Measurements from ENCODE around the gene FOXN1.
A peak's percentile ranks its signal among the peaks of the same experiment; 100 is the strongest.

Gene FOXN1

GRCh38 chr17:28567604-28568003 lies 61.5 kb downstream of the FOXN1 start:
- peak; percentile 76 for DNase-seq (ENCODE audit: low read depth)
- TF ChIP-seq MAX (IDR thresholded peaks at IDR 0.05; ENCODE audit: low read depth, low read length), result no peak
- no peak for TF ChIP-seq MYC (IDR thresholded peaks at IDR 0.05; ENCODE audit: low read depth, low read length)
- TF ChIP-seq POLR2A (IDR thresholded peaks at IDR 0.05; ENCODE audit: extremely low read depth, insufficient read length), result no peak
- no peak for TF ChIP-seq CTCF (IDR thresholded peaks at IDR 0.05; ENCODE audit: low read depth, low read length)
- H3K4me3 ChIP-seq (ENCODE audit: low read depth, low read length), result no peak overlapping the region

- TF ChIP-seq POLR2A (IDR thresholded peaks at IDR 0.05; ENCODE audit: extremely low read depth, insufficient read length), result no peak
- TF ChIP-seq CTCF (IDR thresholded peaks at IDR 0.05; ENCODE audit: low read depth, low read length), result no peak
- no peak for TF ChIP-seq MAX (IDR thresholded peaks at IDR 0.05; ENCODE audit: low read depth, low read length)
- no peak for TF ChIP-seq MYC (IDR thresholded peaks at IDR 0.05; ENCODE audit: low read depth, low read length)
- peak overlapping the region; percentile 90 for H3K4me3 ChIP-seq (ENCODE audit: low read depth, low read length)
- DNase-seq (ENCODE audit: low read depth), result no peak
Observed at GRCh38 chr17:28569446-28569845, 63.3 kb downstream of the FOXN1 start.

GRCh38 chr17:28570716-28571360 lies 64.7 kb downstream of the FOXN1 start:
- H3K4me3 ChIP-seq (ENCODE audit: low read depth, low read length), result peak overlapping the region; percentile 90
- TF ChIP-seq MYC (IDR thresholded peaks at IDR 0.05; ENCODE audit: low read depth, low read length) (no peak), MAX (IDR thresholded peaks at IDR 0.05; ENCODE audit: low read depth, low read length) (peak; percentile 45)
- peak; percentile 67 for DNase-seq (ENCODE audit: low read depth)

- H3K4me3 ChIP-seq (ENCODE audit: low read depth, low read length), result peak within 1 kb of the TSS; percentile 90
- DNase-seq (ENCODE audit: low read depth), result peak; percentile 98
- no peak for TF ChIP-seq CTCF (IDR thresholded peaks at IDR 0.05; ENCODE audit: low read depth, low read length)
- peak; percentile 31; the same call in 1 of the 2 replicates for TF ChIP-seq MAX (IDR thresholded peaks at IDR 0.05; ENCODE audit: low read depth, low read length)
- TF ChIP-seq POLR2A (IDR thresholded peaks at IDR 0.05; ENCODE audit: extremely low read depth, insufficient read length), result peak; percentile 76
- no peak; the same call in 1 of the 2 replicates for TF ChIP-seq MYC (IDR thresholded peaks at IDR 0.05; ENCODE audit: low read depth, low read length)
Observed at GRCh38 chr17:28571361-28572122, 65.4 kb downstream of the FOXN1 start, which contains the start of gene PIGS. PIGS (minus strand) TSS chr17:28571524; CDS start chr17:28571496, 28 bp downstream.

GRCh38 chr17:28572259-28573039 lies 66.3 kb downstream of the FOXN1 start:
- TF ChIP-seq MAX (IDR thresholded peaks at IDR 0.05; ENCODE audit: low read depth, low read length), result no peak
- no peak for TF ChIP-seq MYC (IDR thresholded peaks at IDR 0.05; ENCODE audit: low read depth, low read length)
- TF ChIP-seq POLR2A (IDR thresholded peaks at IDR 0.05; ENCODE audit: extremely low read depth, insufficient read length), result no peak
- TF ChIP-seq CTCF (IDR thresholded peaks at IDR 0.05; ENCODE audit: low read depth, low read length), result no peak
- peak overlapping the region; percentile 77 for H3K4me3 ChIP-seq (ENCODE audit: low read depth, low read length)
- DNase-seq (ENCODE audit: low read depth), result no peak

Data from NB4 (cell line).